GM06990 (cell line): ENCODE data around the gene NUDT16L1.

Experiments
- DNase-seq: peaks from one replicate; pipeline ENCODE4 v3.0.0-alpha.2; 2011; ENCODE audit not compliant: insufficient read length; ENCODE audit errors: extremely low read depth
- H3K27me3 ChIP-seq: replicated peaks from 2 replicates; pipeline ENCODE4 v1.6.0; 2011; ENCODE audit warnings: low read length; ENCODE audit not compliant: control insufficient read depth, insufficient read depth
- H3K36me3 ChIP-seq: 2 replicates; pipeline ENCODE4 v1.5.1; 2011; ENCODE audit warnings: low read length; ENCODE audit not compliant: control insufficient read depth, insufficient read depth
- H3K4me3 ChIP-seq: replicated peaks from 2 replicates; pipeline ENCODE4 v1.5.1; 2011; ENCODE audit warnings: low read depth, mild to moderate bottlenecking, control low read depth, low read length
- CTCF ChIP-seq: IDR thresholded peaks from 2 replicates; pipeline ENCODE4 v1.5.1; 2011; ENCODE audit warnings: low read length, control low read depth, mild to moderate bottlenecking, inconsistent platforms; ENCODE audit not compliant: insufficient read depth, poor library complexity, severe bottlenecking

NUDT16L1 gene

GRCh38 chr16:4679850-4680636, 13.3 kb upstream of the NUDT16L1 start:
- no peak for DNase-seq
- H3K27me3 ChIP-seq: no peaks in the 10 kb centered on the region
- TF ChIP-seq CTCF: no peak
- peaks cover 45% of the 10 kb centered on the region for H3K36me3 ChIP-seq
- no peak overlapping the region for H3K4me3 ChIP-seq

GRCh38 chr16:4680673-4681470, 12.5 kb upstream of the NUDT16L1 start:
- no peak for TF ChIP-seq CTCF
- H3K4me3 ChIP-seq: no peak overlapping the region
- peaks cover 48% of the 10 kb centered on the region for H3K36me3 ChIP-seq
- no peak for DNase-seq
- H3K27me3 ChIP-seq: no peaks in the 10 kb centered on the region

GRCh38 chr16:4681471-4682083, 11.8 kb upstream of the NUDT16L1 start:
- H3K4me3 ChIP-seq: no peak overlapping the region
- TF ChIP-seq CTCF: no peak
- no peaks in the 10 kb centered on the region for H3K27me3 ChIP-seq
- peaks cover 50% of the 10 kb centered on the region for H3K36me3 ChIP-seq
- DNase-seq: no peak

GRCh38 chr16:4682084-4682591, 11.2 kb upstream of the NUDT16L1 start:
- DNase-seq: no peak
- Histone ChIP-seq H3K4me3 (no peak overlapping the region), H3K36me3 (peaks cover 50% of the 10 kb centered on the region), H3K27me3 (no peaks in the 10 kb centered on the region)
- no peak for TF ChIP-seq CTCF

- Histone ChIP-seq H3K27me3 (no peaks in the 10 kb centered on the region), H3K4me3 (no peak overlapping the region), H3K36me3 (peaks cover 53% of the 10 kb centered on the region)
- TF ChIP-seq CTCF: no peak
- no peak for DNase-seq
These were observed 10.6 kb upstream of the NUDT16L1 start for GRCh38 chr16:4682616-4683254.
